Hematopoietic multipotent progenitor cell treated with erythropoietin and hydrocortisone succinate and interleukin-3 and kit ligand, for 15 days (in vitro differentiated cells): Measurements from ENCODE around the gene EFR3B.
"Not testable (repeated sequence)": the region's sequence is repeated elsewhere in the genome, so short reads cannot be mapped to it uniquely, and the experiment has no call there.

Experiments used
- DNase-seq: peaks from one replicate; pipeline ENCODE4 v3.0.0-alpha.2; 2015; ENCODE audit warnings: low spot score

Gene EFR3B

GRCh38 chr2:25041928-25042320 is at the start of gene EFR3B:
Gene EFR3B, plus strand, starts transcription at chr2:25042076. Its CDS starts 237 bp downstream, at chr2:25042313.
- DNase-seq, result peak; percentile 85

GRCh38 chr2:24993406-24994145 is 48.3 kb upstream of the EFR3B start:
- no peak for DNase-seq

GRCh38 chr2:24994146-24994724 is 47.6 kb upstream of the EFR3B start:
- no peak for DNase-seq

GRCh38 chr2:24999097-24999496 is 42.8 kb upstream of the EFR3B start:
- DNase-seq, result not testable (repeated sequence)

- no peak for DNase-seq
These were observed 41.8 kb upstream of the EFR3B start for GRCh38 chr2:25000036-25000435.

GRCh38 chr2:25000503-25001324 is 41.2 kb upstream of the EFR3B start:
- no peak for DNase-seq

GRCh38 chr2:25001325-25001637 is 40.6 kb upstream of the EFR3B start:
- DNase-seq, result no peak

- DNase-seq, result no peak
These were observed 39.8 kb upstream of the EFR3B start for GRCh38 chr2:25002066-25002465.

GRCh38 chr2:25009954-25010353 is 31.9 kb upstream of the EFR3B start:
- DNase-seq, result no peak

GRCh38 chr2:25011342-25011741 is 30.5 kb upstream of the EFR3B start:
- DNase-seq, result not testable (repeated sequence)

- no peak for DNase-seq
These were observed 27.2 kb upstream of the EFR3B start for GRCh38 chr2:25014631-25015030.

GRCh38 chr2:25018681-25019080 is 23.2 kb upstream of the EFR3B start:
- DNase-seq, result no peak

GRCh38 chr2:25021791-25022362 is 20.0 kb upstream of the EFR3B start:
- DNase-seq, result no peak

- DNase-seq, result no peak
These were observed 18.5 kb upstream of the EFR3B start for GRCh38 chr2:25023333-25023732.

GRCh38 chr2:25025229-25026007 is 16.5 kb upstream of the EFR3B start:
- no peak for DNase-seq

- DNase-seq, result no peak
These were observed 15.8 kb upstream of the EFR3B start for GRCh38 chr2:25026008-25026530.

- DNase-seq, result no peak
These were observed 12.7 kb upstream of the EFR3B start for GRCh38 chr2:25029183-25029554.

GRCh38 chr2:25030702-25031101 is 11.2 kb upstream of the EFR3B start:
- DNase-seq, result no peak

- DNase-seq, result no peak
These were observed 9.8 kb upstream of the EFR3B start for GRCh38 chr2:25032094-25032493.

GRCh38 chr2:25032901-25033300 is 9.0 kb upstream of the EFR3B start:
- no peak for DNase-seq

GRCh38 chr2:25034081-25034480 is 7.8 kb upstream of the EFR3B start:
- DNase-seq, result no peak
